ENCODE measurements around the gene CYP2W1.

DNA sequence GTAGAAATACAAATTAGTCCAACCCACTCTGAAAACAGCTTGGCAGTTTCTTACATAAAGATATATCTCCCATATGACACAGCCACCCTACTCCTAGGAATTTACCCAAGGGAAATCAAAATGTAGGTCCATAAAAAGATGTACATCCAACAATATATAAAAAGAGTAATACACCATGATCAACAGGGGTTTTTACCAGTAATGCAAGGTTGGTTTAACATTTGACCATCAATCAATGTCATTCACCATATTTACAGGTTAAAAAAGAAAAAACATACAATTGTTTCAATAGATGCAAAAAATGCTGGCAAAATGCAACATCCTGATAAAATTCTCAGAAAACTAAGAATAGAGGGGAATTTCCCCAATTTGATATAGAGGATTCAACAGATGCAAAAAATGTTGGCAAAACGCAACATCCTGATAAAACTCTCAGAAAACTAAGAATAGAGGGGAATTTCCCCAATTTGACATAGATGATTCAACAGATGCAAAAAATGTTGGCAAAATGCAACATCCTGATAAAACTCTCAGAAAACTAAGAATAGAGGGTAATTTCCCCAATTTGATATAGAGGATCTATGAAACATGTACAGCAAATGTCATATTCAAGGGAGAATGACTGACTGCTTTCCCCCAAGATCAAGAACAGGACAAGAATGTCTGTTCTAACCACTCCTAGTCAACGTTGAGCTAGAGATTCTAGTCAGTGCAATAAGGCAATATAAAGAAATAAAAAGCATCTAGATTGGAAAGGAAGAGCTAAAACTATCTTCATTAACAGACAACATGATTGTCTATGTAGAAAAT, 42.2 kb upstream of the CYP2W1 start:
- TF ChIP-seq EZH2phosphoT487 (IDR thresholded peaks at IDR 0.05; ENCODE audit: low read length) (no peak), CTCF (IDR thresholded peaks at IDR 0.05; ENCODE audit: low read length) (no peak)
